Cerebellar cortex (tissue), 1 donor: Measurements from ENCODE around the gene HS3ST1.

Experiments used
- DNase-seq: peaks from one replicate; pipeline ENCODE4 v3.0.0-alpha.2; 2015; ENCODE audit warnings: low spot score

HS3ST1 gene

GRCh38 chr4:11431111-11431510 is 2.4 kb upstream of the HS3ST1 start:
- no peak for DNase-seq

- no peak for DNase-seq
These were observed 1.8 kb upstream of the HS3ST1 start for GRCh38 chr4:11430536-11430935.

DNA sequence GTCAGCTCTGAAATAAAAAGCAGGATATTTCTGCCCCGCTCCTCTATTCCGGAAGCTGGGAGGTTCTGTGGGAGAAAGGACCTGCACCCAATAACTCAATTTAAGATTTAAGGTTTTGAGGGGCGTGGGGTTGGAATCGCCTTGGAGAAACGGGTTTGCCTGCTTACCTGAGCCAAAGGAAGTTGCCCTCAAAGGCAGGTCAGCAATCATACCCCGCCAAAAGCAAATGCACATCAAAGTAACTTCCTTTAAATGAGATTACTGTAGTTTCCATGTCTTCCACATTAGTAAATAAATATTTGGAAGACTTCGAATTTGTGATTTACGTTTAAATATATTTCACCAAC is 978 bp upstream of the HS3ST1 start:
- DNase-seq: peak; percentile 24

GRCh38 chr4:11428899-11429698 is 405 bp upstream of the HS3ST1 start:
- peak; percentile 89 for DNase-seq

DNA sequence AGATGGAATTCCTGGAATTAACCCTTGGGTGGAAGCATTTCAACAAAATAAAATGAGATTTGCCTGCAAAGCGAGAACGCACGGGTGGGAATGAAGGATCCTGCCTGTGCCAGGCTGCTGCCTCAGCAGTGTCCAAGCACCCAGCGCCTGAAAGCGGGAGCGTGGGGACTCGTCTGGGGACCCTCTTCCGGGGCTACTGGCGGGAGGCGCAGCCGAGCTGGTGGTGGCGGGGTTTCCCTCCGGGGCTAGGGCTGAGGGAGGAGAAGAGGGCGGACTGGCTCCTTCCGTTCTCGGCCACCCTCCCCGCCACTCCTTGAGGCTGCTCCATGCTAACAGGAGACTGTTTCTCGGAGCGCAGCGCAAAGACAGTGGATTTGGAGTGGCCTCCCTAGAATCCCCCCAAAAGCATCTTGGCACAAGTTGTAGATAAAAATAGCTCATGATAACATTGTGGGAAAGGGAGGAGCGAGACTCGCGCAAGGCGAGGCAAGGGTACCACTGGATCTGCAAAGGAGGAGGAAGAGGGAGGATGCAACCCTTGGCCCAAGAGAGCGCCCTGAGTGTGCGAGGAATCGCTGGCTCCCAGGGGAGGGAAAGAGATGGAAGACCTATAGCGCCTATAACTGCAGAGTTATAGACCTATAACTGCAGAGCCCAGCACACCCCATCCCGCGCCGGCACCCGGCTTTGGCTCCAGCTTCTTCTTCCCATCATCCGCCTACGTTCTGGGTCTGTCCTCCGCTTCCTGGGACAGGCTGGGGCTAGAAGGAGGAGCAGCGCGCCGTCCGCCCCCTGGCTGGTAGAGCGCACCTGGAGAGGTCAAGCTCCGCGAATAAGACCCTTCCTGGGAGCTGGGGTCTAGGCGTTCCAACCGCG is 1.3 kb downstream of the HS3ST1 start:
- DNase-seq: peak; percentile 52

DNA sequence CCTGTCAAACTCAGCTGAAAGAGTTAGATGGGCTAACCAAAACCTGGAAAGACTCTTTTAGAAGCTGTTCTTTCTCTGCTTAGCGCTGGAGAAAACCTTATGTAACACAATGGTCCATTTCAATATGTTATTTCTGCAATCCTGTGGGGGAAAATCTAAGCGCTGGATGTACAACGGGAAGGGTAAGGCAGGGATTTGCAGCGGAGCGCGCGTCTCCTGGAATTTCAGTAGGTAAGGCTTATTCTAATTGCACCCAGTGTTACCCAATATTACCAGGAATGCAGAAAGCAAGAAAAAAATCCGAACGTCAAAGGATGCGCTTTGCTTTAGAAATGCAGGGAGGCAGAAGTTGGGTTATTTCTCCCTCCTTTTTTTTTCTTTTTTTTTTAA is 2.0 kb downstream of the HS3ST1 start:
- peak; percentile 64 for DNase-seq

GRCh38 chr4:11426003-11426402 is 2.7 kb downstream of the HS3ST1 start:
- DNase-seq: peak; percentile 53

GRCh38 chr4:11424856-11425255 is 3.8 kb downstream of the HS3ST1 start:
- peak; percentile 70 for DNase-seq

DNA sequence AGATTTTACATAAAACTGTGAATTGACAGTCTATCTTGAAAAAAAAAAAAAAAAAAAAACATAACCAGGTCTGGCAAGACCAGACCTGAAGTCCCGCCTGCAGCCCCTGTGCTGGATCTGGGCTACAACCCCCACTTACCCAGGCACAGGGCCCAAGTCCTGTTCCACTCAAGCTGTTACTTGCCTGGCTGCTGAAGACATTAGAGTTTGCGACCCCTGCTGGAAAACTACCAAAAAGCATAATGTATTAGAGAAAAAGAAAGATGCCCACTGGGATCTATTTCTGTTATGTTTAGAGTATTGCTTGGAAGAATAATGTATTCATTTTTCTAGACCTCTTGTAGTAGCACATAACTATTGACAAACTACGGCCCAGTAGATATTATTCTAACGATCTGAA is 4.7 kb downstream of the HS3ST1 start:
- DNase-seq: peak; percentile 72

- DNase-seq: peak; percentile 76
These were observed 5.2 kb downstream of the HS3ST1 start for GRCh38 chr4:11423465-11423864.

DNA sequence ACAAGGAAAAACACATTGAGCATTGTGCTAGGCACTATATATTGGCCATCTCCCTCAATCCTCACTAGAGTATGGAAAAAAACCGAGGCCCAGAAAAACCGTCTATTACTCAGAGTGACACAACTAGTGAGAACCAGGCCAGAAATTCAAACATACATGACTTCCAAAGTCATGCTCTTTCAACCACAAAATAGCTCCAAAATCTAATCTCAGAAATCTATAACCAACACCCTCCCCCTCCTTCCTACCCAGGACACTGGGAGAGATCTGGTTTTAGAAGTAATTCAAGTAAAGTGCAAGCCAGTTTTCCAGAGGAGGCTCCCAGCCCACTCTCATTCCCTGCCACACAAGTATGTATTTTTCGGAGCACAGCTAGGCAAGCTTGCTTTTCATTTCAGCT is 7.6 kb downstream of the HS3ST1 start:
- no peak for DNase-seq

GRCh38 chr4:11420327-11420726 is 8.4 kb downstream of the HS3ST1 start:
- DNase-seq: peak; percentile 52

DNA sequence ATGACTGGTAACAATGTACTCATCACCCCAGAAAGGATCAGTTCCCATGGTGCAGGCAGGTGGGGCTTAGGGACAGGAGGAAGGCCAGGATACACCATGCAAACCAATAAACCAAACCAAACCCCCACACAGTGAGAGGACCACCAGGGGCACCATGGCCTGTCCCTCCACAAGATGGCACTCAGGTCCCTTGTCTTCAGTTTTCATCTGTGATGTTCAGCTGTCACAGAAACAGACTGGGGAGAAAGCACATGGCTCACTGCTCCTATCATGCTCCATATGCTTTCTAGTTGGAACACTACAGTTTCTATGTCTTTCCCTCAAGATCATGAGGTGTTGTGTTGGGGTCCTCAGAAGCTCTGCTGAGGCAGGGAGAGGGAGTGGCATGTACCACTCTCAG is 10.1 kb downstream of the HS3ST1 start:
- DNase-seq: peak; percentile 58

DNA sequence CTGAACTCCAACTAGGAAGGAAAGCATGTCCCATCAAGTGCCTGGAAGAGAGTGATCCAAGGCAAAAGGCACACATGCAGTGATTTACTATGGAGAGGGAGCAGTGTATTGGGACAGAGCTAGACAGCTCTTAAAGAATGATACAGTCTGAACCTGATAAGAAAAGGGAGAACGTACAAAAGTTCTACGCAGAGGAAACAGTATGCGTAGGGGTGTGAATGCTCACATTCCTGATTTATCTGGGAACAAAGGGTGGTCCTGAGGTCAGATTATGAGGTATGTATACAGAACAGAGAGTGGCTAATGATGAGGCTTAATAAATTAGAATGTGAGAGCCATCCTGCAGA is 12.0 kb downstream of the HS3ST1 start:
- no peak for DNase-seq

- peak; percentile 56 for DNase-seq
These were observed 12.5 kb downstream of the HS3ST1 start for GRCh38 chr4:11416071-11416766.

DNA sequence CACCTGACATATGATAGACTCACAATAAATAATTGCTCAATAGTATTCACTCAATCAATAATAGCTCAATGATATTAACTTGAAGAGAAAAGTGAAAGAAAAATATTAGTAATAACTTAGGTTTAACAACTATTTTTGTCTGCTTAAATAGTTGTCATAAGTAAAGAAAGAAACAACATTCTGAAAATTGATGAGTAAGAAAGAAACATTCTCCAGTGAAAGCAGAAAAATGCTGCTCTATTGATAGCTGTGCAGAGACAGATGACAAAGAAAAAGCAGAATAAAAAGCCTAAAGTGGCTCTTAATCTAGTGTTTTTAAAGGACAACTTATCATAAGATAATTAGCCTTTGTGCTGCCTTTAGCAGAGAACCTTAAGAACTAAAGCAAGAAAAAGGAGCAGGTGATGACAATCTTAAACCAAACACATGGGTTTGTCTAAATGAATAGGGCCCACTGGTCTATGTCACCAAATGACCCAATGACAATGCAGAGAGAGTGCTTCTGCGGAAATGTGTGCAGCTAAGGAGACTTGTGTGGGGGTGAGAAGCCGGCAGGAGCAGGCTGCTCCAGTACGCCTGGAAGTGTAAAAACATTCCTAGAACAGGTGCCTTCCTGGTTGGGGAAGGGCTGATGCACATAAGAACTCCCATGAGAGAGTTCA is 13.2 kb downstream of the HS3ST1 start:
- no peak for DNase-seq

DNA sequence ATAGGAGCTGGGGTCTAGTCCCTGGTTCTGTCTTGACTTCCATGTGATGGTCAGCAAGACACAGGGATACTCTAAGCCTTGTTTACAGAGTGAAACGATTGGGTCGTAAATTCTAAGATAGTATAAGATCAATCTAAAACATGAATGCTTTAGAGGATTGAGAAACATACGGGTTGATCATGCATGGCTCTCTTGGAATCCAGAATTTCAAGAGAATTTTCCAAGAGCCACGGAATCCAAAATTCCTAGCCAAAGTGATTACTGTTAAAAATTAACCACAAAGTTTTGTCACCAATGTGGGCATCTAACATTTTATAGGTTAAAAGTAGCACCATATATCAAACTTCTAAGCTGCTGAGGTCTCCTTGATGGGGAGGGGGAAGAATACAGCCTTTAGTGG is 16.5 kb downstream of the HS3ST1 start:
- no peak for DNase-seq

DNA sequence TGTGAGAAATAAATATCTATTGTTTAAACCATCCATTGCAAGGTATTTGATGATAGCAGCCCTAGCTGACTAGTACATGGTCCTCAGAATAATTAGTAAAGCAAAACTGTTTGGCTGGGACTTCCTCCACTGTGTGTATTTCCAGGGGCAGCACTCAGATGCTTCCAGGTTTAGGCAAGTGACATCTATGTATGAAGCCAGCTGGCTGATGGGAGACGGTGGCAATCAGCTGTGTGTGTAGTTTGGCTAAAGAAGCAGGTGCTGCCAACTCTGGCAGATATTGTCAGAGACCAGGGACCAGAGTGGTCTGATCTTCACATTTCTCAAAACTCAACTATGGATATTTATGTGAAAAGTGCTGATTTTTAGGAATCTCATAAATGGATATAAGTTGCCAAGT is 19.1 kb downstream of the HS3ST1 start:
- DNase-seq: peak; percentile 61

DNA sequence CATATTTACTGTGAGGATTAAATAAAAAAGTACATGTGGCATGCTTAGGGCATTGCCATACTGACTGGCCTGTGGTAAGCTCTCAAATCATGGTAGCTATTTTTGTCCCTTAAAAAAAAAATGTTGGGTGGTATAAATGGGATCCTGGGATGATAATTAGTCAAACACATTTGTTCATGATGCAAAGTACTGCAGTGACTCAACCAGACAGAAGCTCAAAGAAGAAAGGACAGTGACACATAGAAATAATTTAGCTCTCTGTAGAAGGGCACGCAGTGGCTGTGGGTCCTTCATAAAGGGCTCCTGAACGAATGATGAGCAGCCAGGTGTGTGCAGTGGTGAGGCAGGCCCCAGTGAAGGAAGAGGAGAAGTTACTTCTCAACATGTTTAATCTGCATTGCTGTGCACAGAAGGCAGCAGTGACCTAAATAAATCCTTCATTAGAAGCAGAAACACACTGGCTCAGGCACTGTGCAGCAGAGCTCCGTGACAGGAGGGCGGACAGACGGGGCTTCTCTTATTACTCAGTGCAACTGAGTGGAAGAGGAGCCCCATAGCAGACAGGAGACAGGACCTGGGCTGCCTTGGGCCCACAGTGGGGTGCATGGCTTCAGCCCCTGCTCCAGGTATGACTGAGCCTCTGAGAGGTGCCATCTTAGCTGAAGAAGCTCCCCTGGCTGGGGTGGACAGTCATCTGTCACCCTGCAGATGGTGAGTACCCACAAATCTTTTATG is 20.3 kb downstream of the HS3ST1 start:
- DNase-seq: peak; percentile 86

DNA sequence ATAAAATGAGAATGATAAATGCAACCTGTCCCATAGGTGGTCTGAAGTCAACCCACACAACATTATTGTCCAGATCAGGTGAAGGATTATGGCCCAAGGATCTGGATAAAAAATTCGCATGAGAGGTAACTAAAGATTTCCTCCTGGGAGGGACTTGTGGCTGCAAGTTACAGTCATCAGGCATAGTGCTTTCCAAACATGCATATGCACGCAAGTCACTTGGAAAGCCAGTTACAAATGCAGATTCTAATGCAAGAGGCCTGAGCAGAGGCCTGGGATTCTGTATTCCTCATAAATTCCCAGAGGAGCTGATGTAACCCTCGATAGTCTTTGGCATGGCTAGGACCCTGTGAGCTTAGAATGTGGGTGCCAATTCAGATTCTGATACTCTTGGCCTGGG is 21.1 kb downstream of the HS3ST1 start:
- DNase-seq: no peak

DNA sequence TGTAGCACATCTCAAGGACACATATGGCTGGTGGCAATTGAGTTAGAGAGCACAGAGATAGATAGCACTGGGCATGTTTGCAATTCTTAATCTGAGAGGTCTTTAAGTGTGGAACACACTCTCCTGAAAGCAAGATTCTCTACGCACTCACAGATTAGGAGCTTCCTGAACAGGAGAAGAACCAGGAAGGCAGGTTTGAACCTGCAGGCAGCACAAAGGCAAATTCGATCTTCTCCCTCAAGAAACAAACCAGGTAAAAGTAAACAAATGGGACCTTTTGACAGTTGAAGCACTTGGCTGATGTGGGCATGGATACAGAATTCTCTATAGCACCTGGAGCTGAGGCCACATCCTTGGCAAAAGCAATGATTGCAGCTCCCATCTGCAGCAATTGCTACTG is 24.3 kb downstream of the HS3ST1 start:
- DNase-seq: no peak

GRCh38 chr4:11402192-11402591 is 26.5 kb downstream of the HS3ST1 start:
- DNase-seq: no peak
